Gastrocnemius medialis (tissue), 4 donors: Measurements from ENCODE around the gene KCNH3. TPM values are rescaled to one million over a fixed set of nuclear protein-coding genes. Genes with fewer than 3 reads are reported as not detected.

Experiments
- ATAC-seq, 2 donors: fragments of 150-250 bp; one replicate each; pipeline ENCODE4 v1.9.1; 2016
- DNase-seq, 2 donors: peaks; one replicate each; pipeline ENCODE4 v3.0.0-alpha.2; 2019
- H3K27ac ChIP-seq, 4 donors: fragments of 200-600 bp; sonication (generic); 1 replicate in 1 of 4; 2 replicates in 3 of 4; pipeline ENCODE4 v1.5.1; 2016 to 2018; ENCODE audit warnings: mild to moderate bottlenecking in 2 of 4, moderate library complexity in 1 of 4
- H3K27me3 ChIP-seq, 3 donors: fragments of 200-600 bp; sonication (generic) in 2 of 3; 1 replicate in 1 of 3; 2 replicates in 2 of 3; pipeline versions ENCODE4 v1.5.1 to v1.6.0; 2016 to 2019; ENCODE audit warnings: mild to moderate bottlenecking in 1 of 3, moderate library complexity in 1 of 3
- H3K36me3 ChIP-seq, 2 donors: fragments of 200-600 bp; sonication (generic) in 1 of 2; one replicate each; pipeline ENCODE4 v1.5.1; 2017 to 2018
- H3K4me1 ChIP-seq, 2 donors: fragments of 200-600 bp; sonication (generic) in 1 of 2; one replicate each; pipeline ENCODE4 v1.5.1; 2016 to 2017; ENCODE audit warnings: mild to moderate bottlenecking in 2 of 2
- H3K4me3 ChIP-seq, 4 donors: fragments of 200-600 bp; sonication (generic) in 3 of 4; 1 replicate in 1 of 4; 2 replicates in 3 of 4; pipeline ENCODE4 v1.5.1; 2016 to 2019; ENCODE audit warnings: mild to moderate bottlenecking in 2 of 4
- H3K9me3 ChIP-seq, 3 donors: fragments of 200-600 bp; sonication (generic) in 2 of 3; 1 replicate in 1 of 3; 2 replicates in 2 of 3; pipeline ENCODE4 v1.5.1; 2016 to 2019
- POLR2A ChIP-seq, 2 donors: fragments of 450-650 bp; IDR thresholded peaks; one replicate each; pipeline ENCODE4 v1.6.1; 2017; ENCODE audit warnings: antibody characterized with exemption in 2 of 2, mild to moderate bottlenecking in 2 of 2, moderate library complexity in 2 of 2
- in situ Hi-C, 4 donors: fragments of 200-750 bp; cut with MboI; loops; one replicate each; pipeline versions ENCODE4 v1.15.0 to v1.8.0; 2017; ENCODE audit warnings: low sequenced_read_pairs in 4 of 4
- intact Hi-C: fragments of 100-400 bp; cut with DNase I; formaldehyde crosslinking; loops from one replicate; pipeline ENCODE4 v1.15.1; 2023; ENCODE audit warnings: low total_unique reads
- total RNA-seq, 4 donors: library from RNA; depleted of rRNA; stranded (reverse); fragments of >200 nt; gene quantifications; one replicate each; pipeline versions ENCODE4 v1.1.0 to v1.2.3, GENCODE V29; 2016
- TF ChIP-seq, protein P1 (sequence below), 5 experiments: fragments of 450-650 bp in 3 of 5; fragments of 200-600 bp in 2 of 5; sonication (generic) in 2 of 5; IDR thresholded peaks in 4 of 5; conservative IDR thresholded peaks in 1 of 5; 1 replicate in 4 of 5; 2 replicates in 1 of 5; pipeline ENCODE4 v1.5.1; 2016 to 2019; ENCODE audit warnings: antibody characterized with exemption in 5 of 5, mild to moderate bottlenecking in 3 of 5, moderate library complexity in 3 of 5

KCNH3 gene
- total RNA-seq, 4 donors from 2014 or later: not detected

DNA sequence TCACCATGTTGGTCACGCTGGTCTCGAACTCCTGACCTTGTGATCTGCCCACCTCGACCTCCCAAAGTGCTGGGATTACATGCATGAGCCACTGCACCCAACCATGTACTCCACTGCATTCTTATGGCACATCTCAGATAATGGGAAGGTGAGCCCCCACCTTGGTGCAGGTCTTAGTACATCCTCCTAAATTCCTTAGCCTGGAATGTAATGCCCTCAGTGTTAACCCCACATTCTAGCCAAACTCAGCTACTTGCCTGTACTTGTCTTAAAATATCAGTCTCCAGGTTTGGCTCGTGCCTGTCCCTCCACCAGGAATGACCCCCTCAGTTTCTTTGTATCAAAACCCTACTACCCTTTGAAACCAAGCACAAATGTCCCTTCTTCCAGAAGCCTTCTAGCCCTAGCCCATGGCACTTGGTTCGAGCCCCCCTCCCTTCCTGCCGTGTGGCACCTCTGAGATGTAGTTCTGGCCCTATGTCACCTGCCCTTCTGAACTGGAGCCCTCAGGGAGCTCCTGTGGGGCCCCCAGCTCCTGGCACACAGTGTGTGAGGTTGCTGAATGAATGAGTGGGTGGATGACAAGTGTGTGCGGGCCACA is 8.4 kb downstream of the KCNH3 start:
- in situ Hi-C loops: no loop called here
- Histone ChIP-seq H3K27me3 (peaks cover 7 to 15% (median 9%) of the 10 kb centered on the region in 3 donors), H3K27ac (no peak overlapping the region)

DNA sequence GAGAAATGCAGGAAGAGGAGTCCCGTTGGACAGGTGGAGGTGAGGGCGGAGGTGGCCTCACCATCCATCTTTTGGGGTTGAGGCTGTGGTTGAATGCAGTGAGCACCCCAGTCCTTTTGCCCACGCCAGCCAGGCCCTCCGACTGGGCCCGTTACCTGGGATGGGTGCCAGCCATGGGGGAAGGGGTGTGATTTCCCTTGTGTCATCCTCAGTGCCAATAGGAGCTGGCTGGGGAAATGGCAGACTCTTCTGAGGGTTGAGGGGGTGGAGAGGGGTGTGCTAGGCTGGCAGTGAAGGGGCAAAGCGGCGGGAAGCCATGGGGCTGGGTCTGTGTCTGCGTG is 9.6 kb downstream of the KCNH3 start:
- intact Hi-C loops: no loop called here
- Histone ChIP-seq H3K9me3 (no peaks in the 10 kb centered on the region), H3K27ac (no peak overlapping the region), H3K27me3 (peaks cover 7 to 15% (median 9%) of the 10 kb centered on the region in 3 donors), H3K4me1 (peaks cover 22 to 25% of the 10 kb centered on the region in 2 donors), H3K4me3 (peak overlapping the region; percentile 39 to 52 (median 48)), H3K36me3 (no peaks in the 10 kb centered on the region)
- in situ Hi-C loops: no loop called here
- ATAC-seq (no peak), DNase-seq (no peak)
- TF ChIP-seq, protein P1, sequence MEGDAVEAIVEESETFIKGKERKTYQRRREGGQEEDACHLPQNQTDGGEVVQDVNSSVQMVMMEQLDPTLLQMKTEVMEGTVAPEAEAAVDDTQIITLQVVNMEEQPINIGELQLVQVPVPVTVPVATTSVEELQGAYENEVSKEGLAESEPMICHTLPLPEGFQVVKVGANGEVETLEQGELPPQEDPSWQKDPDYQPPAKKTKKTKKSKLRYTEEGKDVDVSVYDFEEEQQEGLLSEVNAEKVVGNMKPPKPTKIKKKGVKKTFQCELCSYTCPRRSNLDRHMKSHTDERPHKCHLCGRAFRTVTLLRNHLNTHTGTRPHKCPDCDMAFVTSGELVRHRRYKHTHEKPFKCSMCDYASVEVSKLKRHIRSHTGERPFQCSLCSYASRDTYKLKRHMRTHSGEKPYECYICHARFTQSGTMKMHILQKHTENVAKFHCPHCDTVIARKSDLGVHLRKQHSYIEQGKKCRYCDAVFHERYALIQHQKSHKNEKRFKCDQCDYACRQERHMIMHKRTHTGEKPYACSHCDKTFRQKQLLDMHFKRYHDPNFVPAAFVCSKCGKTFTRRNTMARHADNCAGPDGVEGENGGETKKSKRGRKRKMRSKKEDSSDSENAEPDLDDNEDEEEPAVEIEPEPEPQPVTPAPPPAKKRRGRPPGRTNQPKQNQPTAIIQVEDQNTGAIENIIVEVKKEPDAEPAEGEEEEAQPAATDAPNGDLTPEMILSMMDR (IDR thresholded peaks at IDR 0.05 in 4 of 5, conservative IDR thresholded peaks at IDR 0.05 in 1 of 5): no peak
- TF ChIP-seq POLR2A (IDR thresholded peaks at IDR 0.05): no peak

More for the DNA sequence above, 8.4 kb downstream of the KCNH3 start:
- no peak for TF ChIP-seq POLR2A (IDR thresholded peaks at IDR 0.05)
- TF ChIP-seq, protein P1 (IDR thresholded peaks at IDR 0.05 in 4 of 5, conservative IDR thresholded peaks at IDR 0.05 in 1 of 5): no peak
- Histone ChIP-seq H3K4me3 (no peak overlapping the region), H3K4me1 (peaks cover 18% of the 10 kb centered on the region in 2 donors), H3K36me3 (no peaks in the 10 kb centered on the region), H3K9me3 (no peaks in the 10 kb centered on the region)
- intact Hi-C loops: no loop called here
- DNase-seq (no peak), ATAC-seq (no peak)

DNA sequence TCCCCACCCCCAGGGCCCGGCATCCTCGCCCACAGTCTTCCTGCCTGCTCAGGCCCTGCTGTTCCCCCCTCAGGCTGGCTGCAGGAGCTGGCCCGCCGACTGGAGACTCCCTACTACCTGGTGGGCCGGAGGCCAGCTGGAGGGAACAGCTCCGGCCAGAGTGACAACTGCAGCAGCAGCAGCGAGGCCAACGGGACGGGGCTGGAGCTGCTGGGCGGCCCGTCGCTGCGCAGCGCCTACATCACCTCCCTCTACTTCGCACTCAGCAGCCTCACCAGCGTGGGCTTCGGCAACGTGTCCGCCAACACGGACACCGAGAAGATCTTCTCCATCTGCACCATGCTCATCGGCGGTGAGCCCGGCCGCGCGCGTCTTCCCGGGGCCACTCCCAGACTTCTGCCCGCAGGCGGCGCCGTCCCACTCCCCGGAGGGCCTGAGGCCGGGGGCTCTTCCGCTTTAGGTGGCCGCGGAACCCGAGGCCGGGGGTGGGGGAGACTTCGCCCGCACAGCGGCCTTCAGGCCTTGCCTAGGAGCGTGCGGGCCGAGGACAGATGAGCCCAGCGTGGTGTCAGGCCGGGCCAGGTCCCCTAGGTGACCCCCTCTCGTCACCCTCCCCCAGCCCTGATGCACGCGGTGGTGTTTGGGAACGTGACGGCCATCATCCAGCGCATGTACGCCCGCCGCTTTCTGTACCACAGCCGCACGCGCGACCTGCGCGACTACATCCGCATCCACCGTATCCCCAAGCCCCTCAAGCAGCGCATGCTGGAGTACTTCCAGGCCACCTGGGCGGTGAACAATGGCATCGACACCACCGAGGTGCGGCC is 10.2 kb downstream of the KCNH3 start:
- DNase-seq: no peak
- in situ Hi-C loops: no loop called here
- H3K36me3 ChIP-seq: no peaks in the 10 kb centered on the region
- peaks cover 22 to 25% of the 10 kb centered on the region in 2 donors for H3K4me1 ChIP-seq
- H3K4me3 ChIP-seq: peak overlapping the region; percentile 39 to 52 (median 48)
- H3K27me3 ChIP-seq: peaks cover 7 to 15% (median 9%) of the 10 kb centered on the region in 3 donors
- TF ChIP-seq, protein P1 (IDR thresholded peaks at IDR 0.05 in 4 of 5, conservative IDR thresholded peaks at IDR 0.05 in 1 of 5): peak in 3 of 5 experiments; percentile 46 to 67 (median 52)
- TF ChIP-seq POLR2A (IDR thresholded peaks at IDR 0.05): no peak
- peak in 1 of 2 donors; percentile 20 for ATAC-seq
- intact Hi-C loops: no loop called here
- no peaks in the 10 kb centered on the region for H3K9me3 ChIP-seq
- H3K27ac ChIP-seq: no peak overlapping the region

DNA sequence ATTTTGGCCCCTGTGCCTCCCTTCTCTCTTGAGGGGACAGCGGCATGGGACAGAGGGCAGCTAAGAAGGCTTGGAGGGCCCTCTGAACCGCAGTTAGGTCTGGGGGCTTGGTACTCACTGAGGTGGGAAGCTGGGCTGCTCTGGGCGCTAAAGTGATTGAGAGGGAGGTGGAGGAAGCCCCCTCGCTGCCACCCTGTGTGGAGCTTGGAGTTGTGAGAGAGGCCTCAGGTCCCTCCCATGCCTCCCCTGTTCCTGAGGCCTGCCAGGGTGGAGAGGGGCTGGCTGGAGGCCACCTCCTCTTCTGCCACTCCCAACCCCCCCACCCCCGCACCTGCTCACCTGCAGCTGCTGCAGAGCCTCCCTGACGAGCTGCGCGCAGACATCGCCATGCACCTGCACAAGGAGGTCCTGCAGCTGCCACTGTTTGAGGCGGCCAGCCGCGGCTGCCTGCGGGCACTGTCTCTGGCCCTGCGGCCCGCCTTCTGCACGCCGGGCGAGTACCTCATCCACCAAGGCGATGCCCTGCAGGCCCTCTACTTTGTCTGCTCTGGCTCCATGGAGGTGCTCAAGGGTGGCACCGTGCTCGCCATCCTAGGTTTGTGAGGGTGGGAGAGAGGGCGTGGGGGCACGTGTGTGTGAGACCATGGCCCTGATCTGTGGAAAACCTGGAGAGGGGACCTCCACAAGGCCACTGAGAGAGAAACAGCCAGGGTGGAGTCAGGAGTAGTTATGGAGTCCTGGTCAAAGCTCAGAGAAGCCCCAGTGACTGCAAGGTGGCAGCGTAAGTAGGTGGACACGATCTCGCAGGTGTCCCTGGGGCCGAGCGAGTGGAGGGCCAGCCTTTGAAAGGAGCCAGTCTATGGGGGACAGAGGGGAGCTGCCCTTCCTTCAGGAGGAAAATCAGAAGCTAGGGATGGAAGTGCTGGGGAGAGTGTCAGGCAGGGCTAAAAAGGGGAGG is 11.2 kb downstream of the KCNH3 start:
- ATAC-seq (no peak), DNase-seq (no peak)
- Histone ChIP-seq H3K9me3 (no peaks in the 10 kb centered on the region), H3K27me3 (peaks cover 7 to 15% (median 9%) of the 10 kb centered on the region in 3 donors), H3K36me3 (no peaks in the 10 kb centered on the region), H3K27ac (no peak overlapping the region), H3K4me1 (peaks cover 22 to 25% of the 10 kb centered on the region in 2 donors), H3K4me3 (peak overlapping the region in 1 of 4 donors; percentile 47)
- TF ChIP-seq, protein P1 (IDR thresholded peaks at IDR 0.05 in 4 of 5, conservative IDR thresholded peaks at IDR 0.05 in 1 of 5): no peak
- TF ChIP-seq POLR2A (IDR thresholded peaks at IDR 0.05): no peak
- intact Hi-C loops: no loop called here
- in situ Hi-C loops: no loop called here
